ENCODE results near the gene CAPN14.

CAPN14 gene

DNA sequence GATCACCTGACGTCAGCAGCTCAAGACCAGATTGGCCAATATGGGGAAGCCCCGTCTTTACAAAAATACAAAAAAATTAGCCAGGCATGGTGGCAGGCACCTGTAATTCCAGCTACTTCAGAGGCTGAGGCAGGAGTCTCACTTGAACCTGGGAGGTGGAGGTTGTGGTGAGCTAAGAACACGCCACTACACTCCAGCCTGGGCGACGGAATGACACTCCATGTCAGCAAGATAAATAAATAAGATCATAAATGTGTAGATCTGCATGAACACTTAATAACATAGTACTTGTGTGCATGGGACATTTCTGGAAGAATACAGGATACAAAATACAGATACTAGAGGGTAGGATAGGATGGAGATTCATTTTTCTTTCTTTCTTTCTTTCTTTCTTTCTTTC lies 25.7 kb upstream of the CAPN14 start:
- no peak for DNase-seq (ENCODE audit: low read depth, low spot score)

DNA sequence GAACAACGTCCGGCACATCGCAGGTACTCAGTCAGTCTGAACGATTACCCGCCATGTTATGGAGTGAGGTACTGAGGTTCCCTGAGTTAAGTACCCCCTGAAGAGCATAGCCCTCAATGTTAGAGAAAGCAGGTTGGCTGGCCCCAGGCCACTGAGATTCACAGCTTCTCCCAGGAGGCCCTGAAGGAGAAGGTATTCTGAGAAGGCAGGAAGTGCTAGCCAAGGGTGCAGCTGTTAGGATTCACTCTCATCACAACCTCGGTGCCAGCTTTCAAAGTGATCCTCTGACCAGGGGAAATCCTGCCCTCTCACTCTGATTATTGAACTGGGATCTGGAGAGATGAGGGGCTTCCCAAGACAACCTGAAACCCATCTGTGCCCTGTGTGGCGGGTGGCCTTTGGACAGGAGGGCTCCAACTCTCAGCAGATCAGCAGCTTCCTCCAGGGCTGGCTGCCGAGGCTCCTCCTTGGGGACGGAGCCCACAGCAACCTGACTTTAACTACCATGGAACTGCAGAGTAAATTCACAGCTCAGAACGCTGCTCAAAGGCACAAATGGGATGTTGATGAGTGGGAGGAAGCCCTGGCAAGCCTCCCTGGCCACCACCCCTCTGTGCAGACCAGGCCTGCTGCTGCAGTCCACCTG lies 24.4 kb upstream of the CAPN14 start:
- DNase-seq (ENCODE audit: low read depth, low spot score) = no peak

DNA sequence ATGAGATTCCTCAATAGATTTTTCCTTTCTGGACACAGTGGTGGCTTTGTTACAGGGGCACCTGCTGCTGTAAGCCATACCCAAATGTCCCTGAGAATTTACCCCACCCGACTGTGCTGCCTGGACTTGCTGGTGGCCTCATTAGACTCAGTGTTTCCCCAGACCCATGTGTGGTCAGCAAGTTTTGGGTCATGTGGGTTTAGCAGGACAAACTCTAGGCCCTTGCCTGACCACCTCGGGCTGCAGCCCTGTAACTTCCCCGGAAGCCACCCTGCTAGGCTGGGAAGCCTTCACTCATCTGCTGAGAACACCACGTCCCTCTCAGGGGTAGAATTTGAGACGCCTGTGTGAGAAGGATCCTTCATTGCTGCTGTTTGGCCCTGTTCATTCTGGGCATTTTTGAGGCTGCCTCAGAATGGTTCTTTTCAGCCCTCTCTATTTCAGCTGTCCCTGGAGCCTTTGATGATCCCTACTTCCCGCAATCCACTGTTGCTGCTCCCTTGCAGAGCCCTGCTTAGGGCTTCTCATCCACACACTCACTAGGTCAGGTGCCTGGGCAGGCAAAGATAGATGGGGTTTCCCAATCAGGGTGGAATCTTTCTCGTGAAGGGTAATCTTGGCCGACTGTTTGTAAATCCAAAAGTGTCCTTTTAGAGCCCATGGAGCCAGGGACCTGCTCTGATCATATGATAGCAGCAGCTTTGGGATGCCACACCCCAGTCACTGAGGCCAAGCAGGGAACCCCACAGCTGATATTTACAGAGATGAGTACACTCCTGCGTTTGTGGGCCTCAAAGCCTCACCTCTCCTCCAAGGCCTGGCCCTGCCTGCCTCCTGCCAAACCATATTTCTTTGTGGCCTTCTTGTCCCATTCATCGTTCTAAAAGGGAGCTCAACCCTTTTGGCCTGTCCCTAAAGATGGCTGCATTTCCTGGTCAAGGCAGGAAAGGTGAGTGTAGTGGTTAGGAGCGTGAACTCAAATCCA lies 23.4 kb upstream of the CAPN14 start:
- DNase-seq (ENCODE audit: low read depth, low spot score) = no peak

DNA sequence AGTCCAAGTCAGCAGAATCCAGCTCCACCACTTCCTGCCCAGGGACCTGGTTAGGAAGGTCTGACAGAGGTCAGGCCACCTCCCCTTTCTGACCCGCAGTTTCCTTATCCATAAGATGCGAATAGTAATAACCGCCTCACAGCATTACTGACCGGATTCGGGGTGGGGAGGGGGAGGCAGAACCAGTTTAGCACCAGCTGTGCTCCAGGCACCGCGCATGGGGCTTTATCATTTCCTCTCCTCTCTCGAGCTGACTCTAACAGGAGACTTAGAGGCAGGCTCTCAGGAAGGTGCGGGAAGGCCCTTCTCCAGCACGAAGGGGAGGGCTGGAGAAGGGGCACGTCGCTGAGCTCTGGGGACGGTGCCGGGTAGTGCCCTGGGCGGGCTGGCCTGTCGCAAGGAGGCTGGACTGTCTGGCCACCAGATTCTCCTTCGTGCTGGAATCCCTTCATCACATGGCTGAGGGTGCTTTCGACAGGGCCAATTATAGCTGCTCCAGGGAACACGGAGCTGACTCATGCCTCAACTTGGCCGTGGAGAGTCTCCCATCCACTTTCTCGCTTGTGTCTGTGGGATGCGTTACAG lies 22.4 kb upstream of the CAPN14 start:
- no peak for DNase-seq (ENCODE audit: low read depth, low spot score)

DNA sequence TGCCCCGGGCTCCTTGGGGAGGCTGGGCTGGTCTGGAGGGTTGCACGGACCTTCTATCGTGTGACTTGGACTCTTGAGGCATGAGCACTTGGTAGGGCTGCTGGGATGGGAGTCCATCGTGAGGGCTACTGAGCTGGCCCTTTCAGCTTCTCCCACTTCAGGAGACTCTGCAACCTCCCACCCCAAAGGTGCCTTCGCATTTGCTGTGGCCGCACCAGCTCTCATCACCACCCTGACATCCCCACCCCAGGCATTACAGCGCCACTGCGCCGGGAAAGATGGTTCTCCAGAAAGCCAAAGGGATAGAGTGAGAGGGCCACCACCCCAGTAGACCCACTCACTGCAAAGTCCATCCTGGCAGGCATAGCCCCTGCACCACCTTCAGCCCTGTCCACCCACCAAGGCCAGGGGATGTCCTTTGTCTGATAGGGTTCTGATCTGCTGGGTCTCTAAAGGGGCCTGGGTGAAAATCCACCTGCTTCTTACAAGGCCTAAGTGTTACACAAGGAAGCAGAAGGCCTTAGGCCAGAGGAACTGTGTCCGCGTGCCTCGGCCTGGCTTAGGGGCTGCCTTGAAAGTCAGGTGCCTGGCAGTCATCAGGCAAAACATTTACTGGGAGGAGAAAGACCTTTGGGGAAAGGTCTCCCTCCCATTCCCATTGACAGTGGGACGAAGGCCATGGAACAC lies 21.7 kb upstream of the CAPN14 start:
- DNase-seq (ENCODE audit: low read depth, low spot score) = no peak

DNA sequence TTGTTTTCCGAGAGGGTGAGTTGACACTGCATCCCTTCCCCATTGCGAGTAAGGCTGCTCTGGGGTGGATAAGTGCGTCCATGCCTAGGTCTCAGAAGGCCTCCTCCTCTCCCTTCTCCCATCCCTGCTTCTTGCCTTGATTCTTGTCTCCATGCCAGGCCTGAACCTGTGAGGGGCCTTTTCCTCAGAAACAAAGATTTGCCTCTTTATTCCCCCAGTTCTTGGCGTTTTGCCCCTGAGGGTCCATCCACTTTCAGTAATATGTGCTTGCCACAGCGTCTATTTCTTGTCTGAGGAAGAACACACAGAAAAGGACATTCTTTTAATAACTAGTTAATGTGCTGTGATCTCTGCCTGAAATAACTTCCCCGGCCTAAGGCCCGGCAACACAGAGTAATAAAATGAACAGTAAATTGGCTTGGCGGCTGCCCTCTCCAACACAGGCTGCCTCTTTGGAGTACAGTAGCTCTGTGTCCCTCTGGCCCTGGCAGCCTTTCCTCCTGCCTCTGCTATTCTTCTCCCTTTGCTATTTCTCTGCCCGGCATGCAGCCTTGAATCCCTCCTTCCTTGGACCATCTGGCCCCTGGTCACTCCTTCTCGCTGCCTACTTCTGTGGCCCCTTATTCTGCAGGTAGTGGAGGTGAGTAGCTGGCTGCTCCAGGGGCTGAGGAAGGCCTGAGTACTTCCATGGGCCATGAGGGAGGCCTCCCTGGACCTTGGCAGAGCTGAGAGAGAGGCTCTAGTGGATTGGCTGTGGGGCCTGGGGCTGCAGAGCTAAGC lies 21.0 kb upstream of the CAPN14 start:
- DNase-seq (ENCODE audit: low read depth, low spot score) = no peak

DNA sequence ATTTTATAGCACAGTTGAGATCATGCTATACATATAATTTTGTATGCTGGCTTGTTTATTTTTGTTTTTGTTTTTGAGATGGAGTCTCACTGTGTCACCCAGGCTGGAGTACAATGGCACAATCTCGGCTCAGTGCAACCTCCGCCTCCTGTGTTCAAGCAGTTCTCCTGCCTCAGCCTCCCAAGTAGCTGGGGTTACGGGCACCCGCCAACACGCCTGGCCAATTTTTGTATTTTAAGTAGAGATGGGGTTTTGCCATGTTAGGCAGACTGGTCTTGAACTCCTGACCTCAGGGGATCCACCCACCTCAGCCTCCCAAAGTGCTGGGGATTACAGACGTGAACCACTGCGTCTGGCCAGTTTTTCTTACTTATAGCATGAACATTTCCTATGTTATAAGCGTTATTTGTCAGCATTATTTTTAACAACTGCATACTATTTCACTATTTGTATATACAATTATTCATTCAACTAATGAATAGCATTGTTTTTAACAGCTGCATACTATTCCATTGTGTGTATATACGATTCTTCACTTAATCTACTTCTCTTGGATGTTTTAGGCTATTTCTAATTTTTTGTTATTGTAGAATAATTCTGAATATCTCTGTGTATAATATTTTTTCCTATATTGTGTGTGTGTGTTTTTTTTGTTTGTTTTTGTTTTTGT lies 20.2 kb upstream of the CAPN14 start:
- no peak for DNase-seq (ENCODE audit: low read depth, low spot score)

DNA sequence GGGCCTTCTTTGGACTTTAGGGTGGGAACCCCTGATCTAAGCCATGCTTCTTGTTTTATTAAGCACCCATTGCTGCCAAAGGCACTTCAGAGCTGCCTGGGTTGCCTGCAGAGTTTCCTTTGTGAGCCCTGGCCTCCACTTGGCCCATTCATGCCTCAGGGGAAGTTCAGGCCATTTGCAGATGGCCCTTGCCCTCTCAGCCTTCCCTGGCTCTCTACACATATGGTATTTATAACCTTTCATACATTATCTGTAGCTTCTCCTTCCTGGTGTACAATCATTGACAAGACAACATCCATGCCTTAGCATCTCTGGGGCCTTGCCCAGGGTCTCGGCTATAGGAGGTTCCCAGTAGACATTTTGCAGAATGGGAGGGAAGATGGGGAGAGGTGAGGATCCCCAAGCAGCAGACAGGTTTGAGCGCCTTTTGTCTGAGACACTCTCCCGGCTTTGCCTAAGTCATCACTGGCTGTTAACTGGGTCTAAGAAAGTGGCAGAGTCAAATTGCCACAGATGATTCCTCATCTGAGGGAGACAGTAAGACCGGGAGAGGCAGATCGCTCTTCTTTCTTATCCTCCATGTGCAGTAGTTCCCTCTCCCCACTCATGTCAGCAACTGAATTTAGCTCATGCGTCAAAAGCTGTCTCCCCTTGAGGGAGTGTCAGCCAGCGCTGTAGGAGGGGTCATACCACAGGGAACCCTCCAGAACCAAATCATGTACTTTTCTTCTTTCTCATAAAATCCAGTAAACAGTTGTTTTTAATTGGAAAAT lies 19.3 kb upstream of the CAPN14 start:
- no peak for DNase-seq (ENCODE audit: low read depth, low spot score)

DNA sequence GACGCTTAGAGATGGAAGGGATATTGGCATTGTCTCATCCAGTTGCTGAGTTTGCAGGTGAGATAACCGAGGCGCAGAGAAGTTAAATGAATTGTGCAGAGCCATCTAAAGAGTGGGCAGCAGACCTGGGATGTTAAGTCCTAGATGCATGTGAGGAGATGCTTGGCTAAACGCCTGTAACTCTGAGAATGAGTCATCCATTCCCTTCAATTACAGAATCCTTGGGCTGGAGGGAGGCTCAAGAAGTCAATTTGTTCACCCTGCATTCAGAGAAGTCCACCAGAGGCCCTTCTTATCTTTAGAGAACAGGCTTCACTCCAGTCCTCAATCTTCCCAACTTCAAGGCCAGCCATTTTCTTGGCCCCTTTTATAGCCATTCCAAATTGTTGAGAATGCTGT lies 18.2 kb upstream of the CAPN14 start:
- DNase-seq (ENCODE audit: low read depth, low spot score) = no peak

DNA sequence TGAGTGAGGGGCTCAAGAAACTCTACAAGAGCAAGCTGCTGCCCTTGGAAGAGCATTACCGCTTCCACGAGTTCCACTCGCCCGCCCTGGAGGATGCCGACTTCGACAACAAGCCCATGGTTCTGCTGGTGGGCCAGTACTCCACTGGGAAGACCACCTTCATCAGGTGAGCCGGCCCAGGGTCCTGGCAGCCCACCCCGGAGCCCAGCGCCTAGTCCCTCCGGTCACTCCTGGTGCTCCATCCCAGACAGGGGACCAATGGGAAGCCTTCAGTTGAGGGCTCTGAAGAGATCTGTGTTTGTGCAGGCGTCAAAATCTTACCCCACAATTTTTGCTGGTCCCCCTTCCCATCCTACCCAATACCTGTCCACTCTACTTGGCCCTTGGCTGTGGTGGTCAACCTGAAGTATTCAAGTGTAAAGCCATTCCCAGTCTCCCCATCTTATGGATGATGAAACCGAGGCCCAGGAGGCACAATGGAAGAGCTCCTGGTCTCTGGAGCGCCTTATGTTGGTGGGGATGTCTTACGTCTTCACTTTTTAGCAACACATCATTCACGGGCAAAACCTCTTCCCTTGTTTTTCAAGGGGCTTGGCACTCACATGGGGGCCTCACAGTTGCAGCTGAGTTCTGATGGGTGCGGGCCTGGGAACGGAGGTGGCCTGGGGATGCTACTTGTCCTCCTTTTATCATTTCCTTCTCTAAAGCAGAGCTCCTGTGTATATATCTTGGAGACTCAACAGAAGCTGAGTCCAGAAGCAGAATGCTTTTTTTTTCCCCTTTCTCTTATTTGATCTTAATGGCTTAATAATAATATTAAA lies 17.6 kb upstream of the CAPN14 start:
- DNase-seq (ENCODE audit: low read depth, low spot score) = no peak

DNA sequence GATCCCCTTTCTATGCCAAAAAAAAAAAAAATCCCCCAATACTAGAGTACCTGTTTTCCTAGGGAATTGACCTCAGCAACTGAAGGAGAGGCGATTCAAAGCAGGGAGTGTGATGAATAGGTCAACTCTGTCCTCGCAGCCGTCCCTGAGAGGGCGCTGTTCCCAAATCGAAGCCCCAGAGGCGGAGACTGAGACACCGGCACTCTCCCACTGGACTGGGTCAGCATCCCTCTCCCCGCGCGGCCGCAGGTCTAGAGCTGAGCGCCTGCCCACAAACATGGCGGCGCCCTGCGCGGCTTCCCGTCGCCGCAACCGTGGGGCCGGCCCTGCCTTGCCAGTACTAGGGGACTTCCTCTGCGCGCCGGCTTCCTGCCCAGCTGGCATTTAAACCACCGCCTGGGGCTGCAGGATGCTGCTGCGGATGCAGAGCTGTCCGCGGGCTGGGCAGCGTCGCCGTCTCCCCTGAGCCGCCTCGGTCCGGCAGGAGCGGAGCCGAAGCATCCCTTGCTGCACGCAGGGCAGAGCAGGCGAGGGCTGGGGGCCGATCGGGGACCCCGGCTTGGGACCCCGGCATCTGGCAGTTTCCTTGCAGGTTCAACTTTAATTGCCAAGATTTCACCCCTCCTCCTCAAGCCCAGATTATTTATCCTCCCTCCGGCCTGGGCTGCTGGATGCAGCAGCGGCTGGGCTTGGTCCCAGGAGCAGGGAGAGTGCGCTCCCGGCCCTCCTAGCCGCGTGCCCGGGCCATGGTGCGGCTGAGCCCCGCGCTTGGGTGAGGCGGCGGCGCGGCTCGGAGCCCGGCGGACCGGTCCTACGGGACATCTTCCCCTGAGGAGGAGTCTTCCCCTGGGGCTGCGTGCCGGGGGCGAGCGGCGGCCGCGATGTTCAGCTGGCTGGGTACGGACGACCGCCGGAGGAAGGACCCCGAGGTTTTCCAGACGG lies 16.7 kb upstream of the CAPN14 start, which contains the start of gene EHD3:
TSS of gene EHD3 (plus strand) at position 412 of the 942 bp plus-strand sequence. CDS start at position 882, 470 bp downstream.
- peak; percentile 88 for DNase-seq (ENCODE audit: low read depth, low spot score)

DNA sequence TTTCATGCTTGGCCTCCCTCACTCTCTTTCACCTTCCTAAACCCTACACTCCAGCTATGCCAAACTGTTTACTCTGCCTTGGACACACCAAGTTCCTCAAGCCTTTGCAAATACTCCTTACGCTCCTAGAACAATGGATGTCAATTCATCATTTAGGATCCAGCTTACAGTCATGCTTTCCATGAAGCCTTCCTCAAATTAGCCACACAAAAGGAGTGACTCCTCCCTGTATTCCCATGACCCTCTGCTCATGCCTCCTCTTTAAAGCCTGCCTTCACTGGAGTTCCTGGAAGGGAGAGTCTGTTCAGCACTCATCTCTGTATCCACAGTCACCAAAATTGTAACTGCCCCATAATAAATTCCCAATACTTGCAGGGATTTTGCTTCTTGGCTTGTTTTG lies 15.9 kb upstream of the CAPN14 start:
- no peak for DNase-seq (ENCODE audit: low read depth, low spot score)

DNA sequence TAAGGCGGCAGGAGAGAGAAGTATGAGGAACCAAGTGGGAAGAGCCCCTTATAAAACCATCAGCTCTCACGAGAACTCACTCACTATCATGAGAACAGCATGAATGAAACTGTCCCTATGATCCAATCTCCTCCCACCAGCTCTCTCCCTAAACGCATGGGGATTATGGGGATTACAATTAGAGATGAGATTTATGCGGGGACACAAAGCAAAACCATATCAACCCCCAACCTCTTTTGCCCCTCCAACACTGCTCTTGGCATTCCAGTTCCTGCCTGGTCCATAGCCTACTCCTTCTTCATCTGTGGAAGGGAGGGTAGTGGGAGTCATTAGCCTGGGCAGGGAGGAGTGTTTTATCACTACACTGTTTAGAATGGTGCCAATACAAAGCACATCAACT lies 15.3 kb upstream of the CAPN14 start:
- DNase-seq (ENCODE audit: low read depth, low spot score) = no peak

DNA sequence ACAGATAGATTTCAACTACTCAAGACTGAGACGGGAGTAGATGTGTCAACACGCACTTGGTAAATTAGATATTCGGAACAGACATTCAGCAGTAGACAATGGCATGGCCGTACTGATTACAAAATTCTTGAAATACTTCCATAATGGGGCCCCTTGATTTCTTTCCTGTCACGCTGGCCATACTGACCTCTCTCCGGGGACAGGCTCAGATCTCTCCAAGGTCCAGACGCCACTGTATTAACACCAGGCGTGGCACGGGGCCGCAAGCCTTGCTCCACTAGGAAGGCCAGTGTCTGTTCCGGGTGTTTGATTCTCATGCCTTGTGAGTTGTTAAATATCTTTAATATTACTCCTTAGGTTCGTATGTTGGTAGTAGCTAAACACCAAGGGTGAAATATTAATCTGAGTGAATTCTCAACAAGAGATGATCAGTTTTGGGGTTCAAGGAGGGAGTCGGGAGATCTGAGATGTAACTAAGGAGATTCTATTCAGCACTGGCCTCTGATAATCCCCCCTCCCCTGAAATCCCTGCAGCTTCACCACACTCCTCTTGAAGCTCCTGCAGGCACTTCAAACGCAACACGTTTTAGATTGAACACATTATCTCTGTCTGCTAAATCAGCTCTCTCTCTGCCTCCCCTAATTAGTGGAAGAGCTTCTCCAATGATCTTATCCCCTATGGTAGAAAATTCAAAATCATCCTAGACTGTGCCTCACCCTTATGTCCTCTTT lies 14.4 kb upstream of the CAPN14 start:
- no peak for DNase-seq (ENCODE audit: low read depth, low spot score)

DNA sequence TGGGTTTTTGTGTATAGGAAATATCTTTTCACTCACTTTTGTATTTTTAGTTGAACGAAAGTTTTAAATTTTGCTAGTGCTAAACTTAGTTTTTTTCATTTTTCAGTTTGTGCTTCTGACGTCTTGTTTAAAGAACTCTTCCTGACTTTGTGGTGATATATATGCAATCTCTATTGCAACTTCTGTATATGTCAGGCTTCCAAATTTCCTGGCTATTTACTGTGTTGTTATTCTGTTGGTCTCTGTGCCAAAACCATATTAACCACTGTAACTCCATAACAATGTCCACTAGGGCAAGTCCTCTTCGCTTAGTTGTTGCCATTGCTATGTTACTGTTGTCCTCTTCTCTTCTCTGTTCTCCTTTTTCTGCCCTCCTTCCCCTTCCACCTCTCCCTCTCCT lies 13.4 kb upstream of the CAPN14 start:
- no peak for DNase-seq (ENCODE audit: low read depth, low spot score)

DNA sequence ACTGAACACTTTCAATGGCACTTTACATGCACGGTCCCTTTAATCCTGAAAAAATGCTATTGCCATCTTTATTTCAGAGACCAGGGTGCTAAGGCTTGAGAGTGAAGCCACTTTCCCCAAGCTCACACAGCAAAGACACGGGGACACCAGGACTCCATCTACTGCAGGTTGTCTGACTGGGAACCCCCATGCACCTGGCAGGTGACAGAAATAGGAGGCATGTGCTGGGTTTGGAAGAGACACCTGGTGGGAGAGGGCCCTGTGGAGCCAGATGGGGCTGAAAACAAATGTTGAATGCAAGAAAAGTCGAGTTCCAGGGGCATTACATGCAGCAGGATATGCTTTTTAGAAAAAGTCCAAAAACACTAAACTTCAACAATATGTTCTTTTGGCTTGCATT lies 11.4 kb upstream of the CAPN14 start:
- DNase-seq (ENCODE audit: low read depth, low spot score) = no peak

DNA sequence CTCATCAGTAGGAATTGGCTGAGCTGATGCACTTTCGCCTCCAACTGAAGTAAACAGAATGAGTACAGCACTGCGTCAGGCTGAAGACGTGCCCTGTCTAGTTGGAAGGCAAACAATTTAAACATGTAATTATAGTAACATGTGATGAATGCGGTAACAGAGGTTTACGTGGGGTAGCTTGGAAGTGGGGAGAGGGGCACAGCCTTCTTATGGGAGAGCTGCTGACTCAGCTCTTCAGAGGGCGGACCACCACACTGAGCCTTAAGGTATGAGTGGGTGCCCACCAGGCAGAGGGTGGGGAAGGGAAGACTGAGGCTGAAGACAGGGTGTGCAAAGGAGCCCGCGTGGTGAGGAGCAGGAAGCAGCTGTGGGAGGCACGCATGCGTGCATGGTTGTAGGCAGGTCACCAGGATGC lies 10.4 kb upstream of the CAPN14 start:
- DNase-seq (ENCODE audit: low read depth, low spot score) = no peak

Data from iPS DF 19.7 (cell line).